ENCODE data around the gene MID1.

MID1 gene

GRCh38 chrX:10482708-10483107, 137.7 kb downstream of the MID1 start:
- CTCF ChIA-PET, result no interaction called here
- H3K27ac ChIP-seq (ENCODE audit: extremely low read depth, low read depth, low read length), result no peak overlapping the region
- TF ChIP-seq, protein P1, sequence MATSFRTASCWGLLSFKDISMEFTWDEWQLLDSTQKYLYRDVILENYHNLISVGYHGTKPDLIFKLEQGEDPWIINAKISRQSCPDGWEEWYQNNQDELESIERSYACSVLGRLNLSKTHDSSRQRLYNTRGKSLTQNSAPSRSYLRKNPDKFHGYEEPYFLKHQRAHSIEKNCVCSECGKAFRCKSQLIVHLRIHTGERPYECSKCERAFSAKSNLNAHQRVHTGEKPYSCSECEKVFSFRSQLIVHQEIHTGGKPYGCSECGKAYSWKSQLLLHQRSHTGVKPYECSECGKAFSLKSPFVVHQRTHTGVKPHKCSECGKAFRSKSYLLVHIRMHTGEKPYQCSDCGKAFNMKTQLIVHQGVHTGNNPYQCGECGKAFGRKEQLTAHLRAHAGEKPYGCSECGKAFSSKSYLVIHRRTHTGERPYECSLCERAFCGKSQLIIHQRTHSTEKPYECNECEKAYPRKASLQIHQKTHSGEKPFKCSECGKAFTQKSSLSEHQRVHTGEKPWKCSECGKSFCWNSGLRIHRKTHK (tag by site-specific recombination; IDR thresholded peaks at IDR 0.05), result no peak
- POLR2A ChIA-PET, result no interaction called here
- H3K4me1 ChIP-seq (ENCODE audit: control insufficient read depth, insufficient read depth, low read length), result no peaks in the 10 kb centered on the region
- peaks cover 0 to 61% of the 10 kb centered on the region in 2 experiments; a peak in 1 of 3 replicates for H3K36me3 ChIP-seq (ENCODE audit: control insufficient read depth in 2 of 2, insufficient read depth in 1 of 2, low read length in 2 of 2)
- H3K9me3 ChIP-seq (ENCODE audit: control insufficient read depth, insufficient read depth, low read depth, low read length), result no peaks in the 10 kb centered on the region
- H3K4me3 ChIP-seq (ENCODE audit: low read depth, low read length), result no peak overlapping the region

GRCh38 chrX:10482261-10482660, 138.1 kb downstream of the MID1 start:
- ChIA-PET POLR2A (no interaction called here), CTCF (no interaction called here)
- H3K4me3 ChIP-seq (ENCODE audit: low read depth, low read length), result no peak overlapping the region
- H3K9me3 ChIP-seq (ENCODE audit: control insufficient read depth, insufficient read depth, low read depth, low read length), result no peaks in the 10 kb centered on the region
- TF ChIP-seq, protein P2, sequence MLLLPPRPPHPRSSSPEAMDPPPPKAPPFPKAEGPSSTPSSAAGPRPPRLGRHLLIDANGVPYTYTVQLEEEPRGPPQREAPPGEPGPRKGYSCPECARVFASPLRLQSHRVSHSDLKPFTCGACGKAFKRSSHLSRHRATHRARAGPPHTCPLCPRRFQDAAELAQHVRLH (tag by site-specific recombination; IDR thresholded peaks at IDR 0.05), result no peak
- TF ChIP-seq ATF2 (tag by site-specific recombination; IDR thresholded peaks at IDR 0.05; ENCODE audit: low read depth) (no peak), SALL2 (tag by site-specific recombination; IDR thresholded peaks at IDR 0.05; ENCODE audit: borderline replicate concordance) (no peak), ZNF670 (tag by site-specific recombination; IDR thresholded peaks at IDR 0.05; ENCODE audit: low read depth) (no peak), BCL11B (tag by site-specific recombination; IDR thresholded peaks at IDR 0.05; ENCODE audit: low read depth) (no peak), HOXD13 (CRISPR knock-in tag; IDR thresholded peaks at IDR 0.05; ENCODE audit: borderline replicate concordance) (no peak), ZNF664 (tag by site-specific recombination; IDR thresholded peaks at IDR 0.05) (no peak), ZNF394 (tag by site-specific recombination; IDR thresholded peaks at IDR 0.05; ENCODE audit: borderline replicate concordance) (no peak), ZNF510 (tag by site-specific recombination; IDR thresholded peaks at IDR 0.05; ENCODE audit: insufficient replicate concordance) (no peak), ZNF776 (tag by site-specific recombination; IDR thresholded peaks at IDR 0.05; ENCODE audit: borderline replicate concordance) (no peak), ZNF514 (tag by site-specific recombination; IDR thresholded peaks at IDR 0.05) (no peak), ZNF174 (tag by site-specific recombination; IDR thresholded peaks at IDR 0.05) (no peak), ZBTB8A (tag by site-specific recombination; IDR thresholded peaks at IDR 0.05) (no peak), TRIM28 (IDR thresholded peaks at IDR 0.05; ENCODE audit: borderline replicate concordance, low read length) (no peak), ZNF623 (tag by site-specific recombination; IDR thresholded peaks at IDR 0.05) (no peak), ZNF155 (tag by site-specific recombination; IDR thresholded peaks at IDR 0.05) (no peak), KLF8 (tag by site-specific recombination; IDR thresholded peaks at IDR 0.05) (no peak), ZNF785 (tag by site-specific recombination; IDR thresholded peaks at IDR 0.05) (no peak), ZNF311 (tag by site-specific recombination; IDR thresholded peaks at IDR 0.05; ENCODE audit: borderline replicate concordance) (no peak)
- TF ChIP-seq, protein P3, sequence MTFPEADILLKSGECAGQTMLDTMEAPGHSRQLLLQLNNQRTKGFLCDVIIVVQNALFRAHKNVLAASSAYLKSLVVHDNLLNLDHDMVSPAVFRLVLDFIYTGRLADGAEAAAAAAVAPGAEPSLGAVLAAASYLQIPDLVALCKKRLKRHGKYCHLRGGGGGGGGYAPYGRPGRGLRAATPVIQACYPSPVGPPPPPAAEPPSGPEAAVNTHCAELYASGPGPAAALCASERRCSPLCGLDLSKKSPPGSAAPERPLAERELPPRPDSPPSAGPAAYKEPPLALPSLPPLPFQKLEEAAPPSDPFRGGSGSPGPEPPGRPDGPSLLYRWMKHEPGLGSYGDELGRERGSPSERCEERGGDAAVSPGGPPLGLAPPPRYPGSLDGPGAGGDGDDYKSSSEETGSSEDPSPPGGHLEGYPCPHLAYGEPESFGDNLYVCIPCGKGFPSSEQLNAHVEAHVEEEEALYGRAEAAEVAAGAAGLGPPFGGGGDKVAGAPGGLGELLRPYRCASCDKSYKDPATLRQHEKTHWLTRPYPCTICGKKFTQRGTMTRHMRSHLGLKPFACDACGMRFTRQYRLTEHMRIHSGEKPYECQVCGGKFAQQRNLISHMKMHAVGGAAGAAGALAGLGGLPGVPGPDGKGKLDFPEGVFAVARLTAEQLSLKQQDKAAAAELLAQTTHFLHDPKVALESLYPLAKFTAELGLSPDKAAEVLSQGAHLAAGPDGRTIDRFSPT (tag by site-specific recombination; IDR thresholded peaks at IDR 0.05), result no peak
- peaks cover 0 to 65% of the 10 kb centered on the region in 2 experiments; a peak in 1 of 3 replicates for H3K36me3 ChIP-seq (ENCODE audit: control insufficient read depth in 2 of 2, insufficient read depth in 1 of 2, low read length in 2 of 2)
- no peaks in the 10 kb centered on the region for H3K4me1 ChIP-seq (ENCODE audit: control insufficient read depth, insufficient read depth, low read length)
- H3K27ac ChIP-seq (ENCODE audit: extremely low read depth, low read depth, low read length), result no peak overlapping the region
